ENCODE measurements around the gene COL1A1.

The COL1A1 gene

GRCh38 chr17:50185631-50186471 is 15.6 kb downstream of the COL1A1 start:
- DNase-seq = no peak

DNA sequence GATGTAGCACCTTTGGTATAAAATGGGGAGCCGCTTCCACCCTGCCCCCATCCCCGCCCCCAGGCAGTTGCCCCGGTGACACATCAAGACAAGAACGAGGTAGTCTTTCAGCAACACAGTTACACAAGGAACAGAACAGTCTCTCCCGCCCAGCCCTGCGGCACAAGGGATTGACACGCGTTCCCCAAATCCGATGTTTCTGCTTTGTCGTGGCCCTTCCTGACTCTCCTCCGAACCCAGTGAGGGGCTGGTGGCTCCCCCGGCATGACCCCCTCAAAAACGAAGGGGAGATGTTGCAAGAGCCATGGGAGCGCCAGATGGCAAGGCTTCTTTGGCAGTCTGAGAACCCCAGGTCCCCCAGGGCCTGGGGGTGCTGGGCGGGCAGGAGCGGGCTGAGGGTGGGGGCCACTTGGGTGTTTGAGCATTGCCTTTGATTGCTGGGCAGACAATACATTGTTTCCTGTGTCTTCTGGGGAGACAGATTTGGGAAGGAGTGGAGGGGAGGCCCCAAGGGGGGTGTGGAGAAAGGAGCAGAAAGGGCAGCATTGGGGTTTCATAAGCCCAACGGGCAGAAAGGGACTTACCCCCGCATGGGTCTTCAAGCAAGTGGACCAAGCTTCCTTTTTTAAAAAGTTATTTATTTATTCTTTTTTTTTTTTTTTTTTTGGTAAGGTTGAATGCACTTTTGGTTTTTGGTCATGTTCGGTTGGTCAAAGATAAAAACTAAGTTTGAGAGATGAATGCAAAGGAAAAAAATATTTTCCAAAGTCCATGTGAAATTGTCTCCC is 16.6 kb downstream of the COL1A1 start:
- no peak for DNase-seq

- DNase-seq = no peak
Measured at GRCh38 chr17:50184064-50184463, 17.4 kb downstream of the COL1A1 start.

DNA sequence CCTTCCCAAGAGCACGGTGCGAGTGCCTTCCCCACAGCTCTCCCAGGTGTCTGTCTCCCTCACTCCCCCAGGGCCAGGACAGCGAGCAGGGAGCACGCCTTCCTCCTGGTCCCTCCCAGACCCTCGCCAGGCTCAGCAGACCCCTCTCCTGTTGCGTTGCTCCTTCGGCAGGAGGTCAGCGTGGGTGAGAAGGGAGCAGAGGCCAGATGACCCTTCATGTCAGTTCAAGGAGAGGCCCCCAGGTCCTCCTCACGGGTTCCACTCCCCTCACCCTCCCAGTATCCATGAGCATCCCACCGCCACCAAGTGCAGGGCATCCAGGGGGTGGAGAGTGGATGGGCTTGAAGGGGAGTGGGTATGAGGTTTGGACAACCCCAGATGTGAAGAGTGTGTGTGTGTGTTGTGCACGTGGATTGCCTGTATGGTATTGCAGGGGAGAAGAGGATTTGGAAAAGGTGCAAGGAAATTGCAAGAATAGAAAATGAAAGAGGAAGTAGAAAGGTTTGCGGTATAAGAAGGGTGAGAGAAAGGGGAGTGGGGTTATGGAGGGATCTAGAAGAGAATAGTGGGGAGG is 17.9 kb downstream of the COL1A1 start:
- DNase-seq = no peak

- DNase-seq = no peak
Measured at GRCh38 chr17:50182783-50183420, 18.5 kb downstream of the COL1A1 start.

- DNase-seq = no peak
Measured at GRCh38 chr17:50181591-50182560, 19.6 kb downstream of the COL1A1 start.

DNA sequence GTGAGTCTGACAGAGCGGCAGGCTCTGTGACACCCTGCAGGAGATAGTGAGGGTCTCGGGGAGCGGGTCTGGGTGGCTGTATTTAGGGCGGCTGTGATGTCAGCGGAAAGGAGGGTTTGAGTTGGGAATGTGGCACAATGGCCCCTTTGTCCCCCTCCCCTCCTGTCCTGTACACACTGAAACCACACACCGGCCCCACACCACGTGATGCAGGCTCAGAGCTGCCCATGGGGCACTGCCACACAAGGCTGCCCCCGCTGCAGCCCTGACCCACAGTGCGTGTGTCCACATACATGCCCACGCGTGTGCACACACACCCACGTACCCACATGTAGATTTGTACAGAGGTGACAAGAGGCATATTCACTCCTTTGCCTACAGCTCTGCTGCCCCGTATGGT is 20.3 kb downstream of the COL1A1 start:
- no peak for DNase-seq

GRCh38 chr17:50180620-50181019 is 20.8 kb downstream of the COL1A1 start:
- no peak for DNase-seq

GRCh38 chr17:50180111-50180510 is 21.3 kb downstream of the COL1A1 start:
- DNase-seq = no peak

GRCh38 chr17:50177983-50178834 is 23.2 kb downstream of the COL1A1 start:
- DNase-seq = no peak

- DNase-seq = no peak
Measured at GRCh38 chr17:50177476-50177875, 24.0 kb downstream of the COL1A1 start.

DNA sequence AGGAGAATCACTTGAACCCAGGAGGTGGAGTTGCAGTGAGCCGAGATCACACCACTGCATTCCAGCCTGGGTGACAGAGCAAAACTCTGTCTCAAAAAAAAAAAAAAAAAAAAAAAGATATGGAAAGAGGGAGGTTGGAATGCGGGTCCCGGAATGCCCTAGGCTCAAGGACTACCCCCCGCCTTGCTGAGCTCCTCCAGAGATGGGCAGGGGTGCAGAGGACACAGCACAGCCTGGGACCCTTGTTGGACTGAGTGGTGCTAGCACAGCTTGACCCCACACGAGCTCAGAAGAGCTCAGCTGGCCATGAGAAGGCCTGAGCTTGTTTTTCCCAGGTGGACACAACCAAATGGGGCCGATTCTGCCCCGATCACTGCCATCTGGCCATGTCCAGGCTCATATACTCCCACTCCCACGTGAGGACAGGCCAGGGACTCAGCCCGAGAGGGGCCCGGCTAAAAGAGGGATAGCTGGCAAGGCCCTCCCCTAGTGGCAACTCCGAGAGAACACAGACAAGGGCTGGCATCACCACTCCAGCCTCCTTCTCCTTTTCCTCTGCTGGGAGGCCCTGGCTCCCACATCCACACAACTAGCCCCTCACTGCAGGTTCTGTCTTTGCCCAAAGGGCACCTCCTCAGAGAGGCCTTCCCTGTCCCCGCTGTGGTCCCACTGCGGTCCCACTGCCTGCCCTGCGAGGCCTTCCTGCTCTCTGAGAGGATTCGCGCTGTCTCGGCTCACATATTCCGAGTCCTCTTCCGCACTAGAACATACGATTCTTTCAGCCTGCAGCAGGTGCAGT is 24.7 kb downstream of the COL1A1 start:
- no peak for DNase-seq

DNA sequence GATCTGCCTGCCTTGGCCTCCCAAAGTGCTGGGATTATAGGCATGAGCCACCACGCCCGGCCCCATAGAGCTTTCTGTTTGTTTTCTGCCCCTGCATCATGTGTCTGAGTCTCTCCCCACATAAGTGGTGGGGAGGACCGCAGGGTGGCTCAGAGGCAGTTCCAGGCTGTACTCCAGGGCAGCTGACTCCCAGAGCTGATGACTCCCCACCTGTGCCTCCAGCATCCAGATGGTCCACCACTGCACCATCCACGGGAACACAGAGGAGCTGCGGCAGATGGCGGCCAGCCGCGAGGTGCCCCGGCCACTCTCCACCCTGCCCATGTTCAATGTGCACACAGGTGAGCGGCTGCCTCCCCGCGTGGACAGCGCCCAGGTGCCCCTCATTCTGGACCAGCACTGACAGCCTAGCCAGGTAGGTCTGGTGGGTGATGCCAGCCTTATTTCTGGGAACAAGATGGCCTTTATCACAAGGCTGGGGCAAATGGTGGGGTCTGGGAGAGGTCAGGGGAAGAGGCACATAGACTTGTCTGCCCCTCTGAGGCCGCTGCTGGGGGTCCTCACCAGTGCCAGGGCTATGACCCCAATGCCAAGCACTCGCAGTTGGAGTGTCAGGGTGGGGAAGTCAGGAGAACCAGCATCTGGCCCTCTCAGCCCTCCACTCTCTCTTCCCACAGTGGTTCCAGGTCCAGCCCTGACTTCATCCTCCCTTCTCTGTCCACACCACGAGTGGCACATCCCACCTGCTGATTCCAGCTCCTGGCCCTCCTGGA is 26.2 kb downstream of the COL1A1 start:
- no peak for DNase-seq

DNA sequence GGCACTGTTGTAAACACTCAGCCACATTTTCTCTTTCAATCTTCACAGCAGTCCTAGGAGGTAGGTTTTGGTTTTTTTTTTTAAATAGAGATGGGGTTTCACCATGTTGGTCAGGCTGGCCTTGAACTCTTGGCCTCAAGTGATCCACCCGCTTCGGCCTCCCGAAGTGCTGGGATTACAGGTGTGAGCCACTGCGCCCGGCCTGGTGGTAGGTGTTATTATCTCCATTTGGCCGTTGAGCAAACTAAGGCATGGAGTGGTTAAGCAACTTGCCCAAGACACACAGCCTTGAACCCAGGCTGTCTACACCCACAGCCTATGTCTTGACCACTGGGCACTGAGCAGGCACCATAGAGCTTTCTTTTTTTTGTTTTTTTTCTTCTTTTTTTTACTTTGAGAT is 27.0 kb downstream of the COL1A1 start:
- no peak for DNase-seq

DNA sequence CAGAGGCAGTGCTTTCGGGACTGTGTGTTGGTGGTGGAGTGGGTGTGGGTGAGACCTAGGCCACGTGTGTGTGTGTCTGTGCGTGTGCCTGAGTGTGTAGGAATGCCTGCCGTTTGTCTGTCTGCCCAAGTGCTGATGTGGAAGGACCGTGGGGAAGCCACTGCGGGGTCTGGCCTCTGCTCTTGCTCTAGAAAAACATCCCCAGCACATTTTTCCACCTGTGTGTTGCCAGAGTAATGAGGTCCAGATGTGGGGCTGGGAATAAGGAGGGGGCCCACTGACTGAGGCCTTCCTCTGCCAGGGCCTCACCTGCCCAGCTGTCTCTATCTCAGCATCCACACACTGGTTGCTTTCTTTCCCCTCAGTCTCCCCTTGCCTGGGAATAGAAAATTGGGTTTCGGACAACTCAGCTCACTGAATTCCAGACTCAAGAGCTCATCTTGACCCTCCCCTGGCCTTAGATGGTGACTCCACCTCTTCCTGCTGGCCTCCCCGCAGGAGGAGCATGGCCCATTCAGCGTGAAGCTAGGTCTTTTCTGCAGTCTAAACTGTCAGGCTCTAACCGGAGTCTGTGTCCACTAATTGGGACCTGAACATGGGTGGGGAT is 28.0 kb downstream of the COL1A1 start:
- no peak for DNase-seq

- no peak for DNase-seq
Measured at GRCh38 chr17:50172936-50173334, 28.5 kb downstream of the COL1A1 start.

GRCh38 chr17:50172130-50172529 is 29.3 kb downstream of the COL1A1 start:
- no peak for DNase-seq

- DNase-seq = no peak
Measured at GRCh38 chr17:50171371-50172071, 29.9 kb downstream of the COL1A1 start.

Measured in NCI-H187 treated with DMSO at 0.1 percent for 48 hours (cell line).